ENCODE measurements around the gene MAPK8.
A peak's percentile ranks its signal among the peaks of the same experiment; 100 is the strongest.

Gene MAPK8

GRCh38 chr10:48292616-48293015, 13.9 kb upstream of the MAPK8 start:
- DNase-seq (ENCODE audit: low spot score), result no peak

DNA sequence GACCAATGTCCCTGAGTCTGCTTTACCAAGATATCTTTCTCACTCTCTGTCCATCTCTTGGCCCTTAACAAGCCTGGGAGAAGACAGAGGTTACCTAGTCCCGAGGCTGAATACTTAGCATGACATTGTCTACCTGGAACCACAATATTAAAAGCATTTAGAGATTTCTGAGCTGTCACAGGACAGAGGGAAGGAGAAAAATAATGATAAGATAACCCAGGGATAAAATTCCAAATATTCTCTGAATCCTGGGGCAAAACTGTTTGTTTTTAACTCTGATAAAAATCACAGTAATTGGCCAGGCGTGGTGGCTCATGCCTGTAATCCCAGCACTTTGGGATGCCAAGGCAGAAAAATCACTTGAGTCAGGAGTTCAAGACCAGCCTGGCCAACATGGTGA, 12.0 kb upstream of the MAPK8 start:
- DNase-seq (ENCODE audit: low spot score), result no peak

DNA sequence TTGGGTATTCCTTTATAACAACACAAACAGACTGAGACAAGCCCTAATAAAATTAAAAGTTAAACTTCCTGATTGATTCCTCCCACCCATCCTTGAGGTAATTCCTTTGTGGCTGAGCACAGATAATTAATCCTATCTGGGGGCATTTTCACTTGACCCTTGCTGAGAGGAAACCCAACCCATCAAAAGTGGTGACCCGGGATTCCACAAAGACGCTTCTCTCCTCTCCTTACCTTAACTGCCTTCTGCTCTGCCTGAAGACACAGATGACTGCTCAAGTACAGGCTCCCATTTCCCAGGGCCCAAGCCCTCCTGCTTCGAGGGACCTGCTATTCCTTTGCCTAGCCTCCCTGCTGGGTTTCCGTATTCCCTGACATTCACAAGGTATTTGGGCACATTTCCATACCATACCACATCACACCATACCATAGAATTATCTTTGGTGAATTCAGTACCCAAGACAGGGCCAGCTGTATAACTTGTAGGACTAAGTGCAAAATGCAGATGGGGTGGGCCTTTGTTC, 9.8 kb upstream of the MAPK8 start:
- DNase-seq (ENCODE audit: low spot score), result no peak

DNA sequence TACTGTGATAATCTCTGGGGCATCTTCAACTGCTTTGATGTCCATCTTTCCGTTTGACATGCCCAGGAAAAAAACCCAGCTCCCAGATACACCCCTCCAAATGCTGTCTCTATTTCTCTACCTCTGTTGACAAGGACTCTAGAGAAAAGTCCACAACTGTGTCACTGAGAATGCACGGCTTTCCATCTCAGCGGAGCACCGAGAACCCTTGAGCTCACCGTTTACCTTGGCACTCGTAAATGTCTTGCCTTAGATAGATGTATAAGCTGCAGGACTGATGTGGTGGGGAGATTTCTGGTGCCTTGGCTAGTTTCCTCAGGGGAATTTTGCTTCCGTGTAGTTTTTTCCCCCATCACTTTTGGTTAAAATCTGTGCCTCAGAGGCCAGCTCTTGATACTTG, 7.4 kb upstream of the MAPK8 start:
- no peak for DNase-seq (ENCODE audit: low spot score)

DNA sequence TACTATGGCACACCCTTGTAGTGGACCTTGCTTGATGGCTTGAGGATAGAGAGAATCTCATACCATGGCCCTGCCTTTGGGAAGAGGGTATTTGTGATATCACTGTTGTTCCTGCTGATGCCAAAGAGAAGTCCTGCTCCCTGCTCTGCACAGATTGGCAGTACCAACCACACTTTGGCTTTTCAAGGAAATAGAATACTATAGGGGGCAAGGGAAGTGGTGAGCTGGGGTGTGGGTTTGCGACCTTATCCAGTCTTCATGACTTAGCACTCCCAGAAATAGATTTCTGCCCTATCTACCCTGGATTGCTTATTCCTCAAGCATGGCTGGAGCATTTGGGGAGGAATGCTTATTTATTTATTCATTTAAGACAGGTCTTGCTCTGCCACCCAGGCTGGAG, 6.8 kb upstream of the MAPK8 start:
- no peak for DNase-seq (ENCODE audit: low spot score)

- DNase-seq (ENCODE audit: low spot score), result no peak
Observed at GRCh38 chr10:48300556-48300955, 5.9 kb upstream of the MAPK8 start.

DNA sequence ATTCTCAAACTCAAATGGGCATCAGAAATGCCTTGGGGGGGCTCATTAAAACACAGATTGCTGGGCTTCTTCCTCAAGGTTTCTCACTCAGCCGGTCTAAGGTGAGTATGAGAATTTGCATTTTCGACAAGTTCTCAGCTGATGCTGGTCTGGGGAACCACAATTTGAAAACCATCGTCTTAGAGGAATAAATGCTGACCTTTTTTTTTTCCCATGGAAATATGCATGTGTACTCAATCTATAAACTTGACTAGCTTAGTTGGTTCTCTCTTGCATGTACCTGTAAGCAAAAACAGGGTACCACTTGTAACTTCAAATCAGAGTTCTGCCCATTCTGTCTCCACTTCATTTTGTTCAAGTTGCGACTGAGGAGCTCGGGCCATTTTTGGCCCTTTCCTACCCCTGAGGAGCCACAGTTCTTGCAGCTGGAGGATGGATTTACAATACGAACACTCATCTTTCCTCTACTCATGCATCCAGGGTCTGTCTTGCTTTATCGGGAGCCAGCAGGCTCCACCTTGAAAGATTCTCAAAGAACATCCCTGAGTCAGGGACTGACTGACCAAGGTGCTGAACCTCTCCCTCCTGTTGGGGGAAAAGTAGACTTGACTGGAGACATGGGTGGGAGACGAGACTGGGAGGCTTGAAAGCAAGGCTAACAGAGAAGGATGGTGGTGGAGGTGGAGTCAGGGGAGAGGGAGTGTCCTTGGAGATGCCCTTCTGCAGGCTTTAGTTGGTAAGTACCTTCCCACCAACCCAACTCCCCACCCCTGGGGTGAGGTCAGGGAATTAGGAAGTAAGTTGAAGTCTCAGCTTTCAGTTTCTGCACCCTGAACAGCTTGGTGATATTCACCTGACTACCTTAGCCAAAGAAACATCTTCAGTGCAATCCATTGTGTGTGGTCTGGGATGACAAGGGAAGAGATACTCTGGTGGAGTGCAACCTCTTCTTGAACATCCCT, 3.7 kb upstream of the MAPK8 start:
- no peak for DNase-seq (ENCODE audit: low spot score)

GRCh38 chr10:48305905-48306264, 592 bp upstream of the MAPK8 start:
- DNase-seq (ENCODE audit: low spot score), result no peak

DNA sequence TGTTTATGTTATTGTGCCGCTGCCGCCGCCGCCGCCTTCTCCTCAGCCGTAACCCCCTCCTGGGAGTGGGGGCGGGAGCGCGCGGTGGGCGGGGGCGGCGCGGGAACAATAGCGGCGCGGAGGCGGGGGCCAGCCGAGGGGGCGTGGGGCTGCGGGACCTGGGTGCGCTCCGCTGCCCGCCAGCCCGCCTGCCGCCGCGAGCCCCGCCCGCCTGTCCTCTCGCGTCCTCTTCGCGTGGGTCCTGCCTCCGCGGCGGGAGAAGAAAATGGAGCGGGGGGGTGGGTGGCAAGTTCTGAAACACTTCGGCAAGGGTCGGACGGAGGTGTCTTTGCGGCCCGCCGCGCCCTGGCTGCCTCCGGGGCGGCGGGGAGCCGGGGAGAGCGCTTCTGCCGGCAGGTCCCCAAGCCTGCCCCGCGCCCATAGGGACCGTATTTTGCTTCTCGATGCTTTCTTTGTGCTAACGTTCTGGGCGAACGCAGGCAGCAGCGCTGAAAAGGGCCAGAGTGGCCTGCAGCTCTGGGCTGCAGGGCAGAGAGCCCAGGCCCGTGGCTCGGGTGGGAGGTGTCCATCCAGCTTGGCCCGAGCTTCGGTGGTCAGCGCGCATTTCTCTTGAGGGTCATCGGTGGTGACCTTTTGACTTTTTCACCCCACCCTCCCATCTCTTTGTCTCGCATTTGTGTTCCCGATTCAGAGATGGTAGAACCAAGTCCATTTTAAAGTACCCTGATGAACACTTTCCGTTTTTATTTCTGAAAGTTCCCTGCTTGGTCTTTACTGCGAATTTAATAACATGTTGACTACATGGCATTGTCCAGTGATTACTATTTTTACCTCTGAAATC, 613 bp downstream of the MAPK8 start:
- DNase-seq (ENCODE audit: low spot score), result peak; percentile 88

DNA sequence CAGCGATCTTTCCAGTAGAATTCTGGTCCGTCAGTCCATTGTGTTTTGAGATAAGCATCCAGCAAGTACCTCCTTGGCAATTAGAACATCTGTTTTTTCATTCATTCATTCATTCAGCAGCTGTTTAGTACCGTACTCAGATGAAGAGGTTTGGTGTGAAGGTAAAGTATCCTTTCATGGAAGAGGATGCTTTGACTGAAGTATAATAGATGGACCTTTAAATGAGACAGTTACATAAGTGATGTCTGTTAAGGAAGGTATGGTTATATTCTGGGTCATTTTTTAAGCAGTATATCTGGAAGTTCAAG, 1.2 kb downstream of the MAPK8 start:
- no peak for DNase-seq (ENCODE audit: low spot score)

- no peak for DNase-seq (ENCODE audit: low spot score)
Observed at GRCh38 chr10:48309711-48310226, 3.3 kb downstream of the MAPK8 start.

- DNase-seq (ENCODE audit: low spot score), result no peak
Observed at GRCh38 chr10:48314107-48314506, 7.6 kb downstream of the MAPK8 start.

DNA sequence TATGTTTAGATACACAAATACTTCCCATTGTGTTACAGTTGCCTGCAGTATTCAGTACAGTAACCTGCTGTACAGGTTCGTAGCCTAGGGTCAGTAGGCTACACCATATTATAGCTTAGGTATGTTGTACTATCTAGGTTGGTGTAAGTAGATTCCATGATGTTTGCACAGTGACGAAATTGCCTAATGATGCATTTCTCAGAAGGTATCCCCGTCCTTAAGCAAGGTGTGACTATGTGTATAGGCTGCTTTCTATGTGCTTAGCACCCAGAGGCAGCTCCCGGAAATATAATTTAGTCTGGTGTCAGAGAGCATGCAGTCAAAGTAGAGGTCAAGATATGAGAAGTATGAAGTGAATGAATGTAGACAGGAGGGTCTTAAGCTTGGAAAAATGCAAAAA, 9.8 kb downstream of the MAPK8 start:
- no peak for DNase-seq (ENCODE audit: low spot score)

GRCh38 chr10:48317321-48317990, 11.0 kb downstream of the MAPK8 start:
- DNase-seq (ENCODE audit: low spot score), result no peak

- no peak for DNase-seq (ENCODE audit: low spot score)
Observed at GRCh38 chr10:48322017-48322416, 15.5 kb downstream of the MAPK8 start.

DNA sequence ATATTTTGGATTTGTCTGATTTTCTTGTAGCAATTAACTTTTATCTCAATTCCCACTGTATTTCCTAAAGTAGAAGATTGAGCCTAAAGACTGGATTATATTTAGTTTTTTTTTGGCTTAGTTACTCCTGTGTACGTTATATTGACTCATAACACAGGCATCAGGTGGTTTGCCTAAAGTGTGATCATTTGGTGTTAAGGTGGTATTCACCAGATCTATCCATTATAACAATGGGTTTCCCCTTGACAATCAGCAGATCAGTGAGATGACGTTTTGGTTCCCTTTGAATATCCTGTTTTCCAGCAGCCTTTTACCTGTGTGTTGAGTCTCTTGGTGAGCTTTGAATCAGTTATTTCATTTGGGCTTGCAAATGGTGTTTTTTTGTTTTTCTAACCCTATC, 18.1 kb downstream of the MAPK8 start:
- DNase-seq (ENCODE audit: low spot score), result no peak

GRCh38 chr10:48330269-48330668, 23.8 kb downstream of the MAPK8 start:
- DNase-seq (ENCODE audit: low spot score), result no peak

DNA sequence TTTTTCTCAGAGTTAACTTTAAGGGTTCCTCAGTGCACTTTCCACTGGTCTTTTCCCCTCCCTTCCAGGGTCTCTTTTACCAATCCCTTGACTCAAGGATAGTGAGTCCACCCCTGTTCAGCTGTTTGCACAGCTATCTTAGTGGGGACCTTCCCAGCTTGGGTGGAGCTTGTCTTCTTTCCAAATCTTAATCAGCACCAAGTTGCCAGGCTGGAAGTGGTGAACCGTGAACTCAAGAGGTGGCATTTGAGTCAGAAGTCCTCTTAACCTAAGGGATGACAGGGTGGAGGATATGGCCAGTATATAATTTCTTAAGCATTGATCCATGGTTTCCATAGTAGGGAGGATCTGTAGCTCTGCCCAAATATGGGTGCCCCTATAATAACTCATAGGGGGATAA, 25.0 kb downstream of the MAPK8 start:
- no peak for DNase-seq (ENCODE audit: low spot score)

- no peak for DNase-seq (ENCODE audit: low spot score)
Observed at GRCh38 chr10:48332166-48332870, 25.8 kb downstream of the MAPK8 start.

- no peak for DNase-seq (ENCODE audit: low spot score)
Observed at GRCh38 chr10:48332871-48333216, 26.4 kb downstream of the MAPK8 start.

- DNase-seq (ENCODE audit: low spot score), result no peak
Observed at GRCh38 chr10:48333856-48334255, 27.4 kb downstream of the MAPK8 start.

GRCh38 chr10:48335788-48336187, 29.3 kb downstream of the MAPK8 start:
- no peak for DNase-seq (ENCODE audit: low spot score)

All from left forelimb (tissue), 1 donor.